Stomach smooth muscle (tissue), 2 donors: ENCODE results near the gene AAMP.

Experiments
- H3K27ac ChIP-seq: one replicate; pipeline ENCODE4 v1.7.0; 2013; ENCODE audit warnings: mild to moderate bottlenecking, low read length, inconsistent platforms
- H3K27me3 ChIP-seq, 2 donors: one replicate each; pipeline ENCODE4 v1.7.0; 2013; ENCODE audit warnings: low read length in 2 of 2; ENCODE audit not compliant: insufficient read depth in 2 of 2, control insufficient read depth in 1 of 2
- H3K36me3 ChIP-seq, 2 donors: one replicate each; pipeline ENCODE4 v1.7.0; 2013; ENCODE audit warnings: low read length in 2 of 2; ENCODE audit not compliant: control insufficient read depth in 2 of 2, insufficient read depth in 2 of 2
- H3K4me1 ChIP-seq: one replicate; pipeline ENCODE4 v1.7.0; 2013; ENCODE audit warnings: low read length; ENCODE audit not compliant: control insufficient read depth, insufficient read depth
- H3K4me3 ChIP-seq, 2 donors: one replicate each; pipeline ENCODE4 v1.7.0; 2013; ENCODE audit warnings: low read length in 2 of 2
- H3K9ac ChIP-seq, 2 donors: one replicate each; pipeline ENCODE4 v1.7.0; 2013; ENCODE audit warnings: low read length in 2 of 2, mild to moderate bottlenecking in 1 of 2
- H3K9me3 ChIP-seq, 2 donors: one replicate each; pipeline ENCODE4 v1.7.0; 2013; ENCODE audit warnings: low read length in 2 of 2; ENCODE audit not compliant: control insufficient read depth in 2 of 2
- donor health status: healthy.
- donor health status: Pancreatic carcinoma.

AAMP gene

DNA sequence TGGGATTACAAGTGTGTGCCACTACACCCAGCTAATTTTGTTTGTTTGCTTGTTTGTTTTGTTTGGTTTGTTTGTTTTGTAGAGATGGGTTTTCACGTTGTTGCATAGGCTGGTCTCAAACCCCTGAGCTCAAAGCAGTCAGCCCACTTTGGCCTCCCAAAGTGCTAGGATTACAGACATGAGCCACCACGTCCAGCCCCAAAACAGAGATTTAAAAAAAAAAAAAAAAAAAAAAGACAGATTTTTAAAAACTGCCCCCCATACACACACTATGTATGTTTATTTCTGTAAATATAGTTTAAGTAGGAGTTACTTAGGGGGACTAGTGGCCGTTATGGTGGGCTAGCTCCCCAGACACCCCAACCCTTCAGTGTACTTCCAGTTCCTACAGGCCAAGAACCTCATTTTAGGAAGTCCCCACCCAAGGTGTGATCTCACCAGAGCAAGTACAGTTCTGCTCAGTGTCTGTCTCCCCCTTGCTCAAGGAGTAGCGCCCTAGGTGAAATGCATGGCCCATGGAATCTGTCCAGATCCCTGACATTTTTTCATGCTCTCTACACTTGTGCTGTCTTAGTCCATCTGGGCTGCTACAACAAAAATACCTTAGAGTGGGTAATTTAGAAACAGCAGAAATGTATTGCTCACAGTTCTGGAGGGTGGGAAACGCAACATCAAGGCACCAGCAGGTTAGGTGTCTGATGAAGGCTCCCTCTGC, 23.9 kb upstream of the AAMP start:
- Histone ChIP-seq H3K4me1 (peaks cover 21% of the 10 kb centered on the region), H3K9me3 (no peaks in the 10 kb centered on the region), H3K27ac (no peak overlapping the region), H3K27me3 (no peaks in the 10 kb centered on the region), H3K9ac (peak overlapping the region in 1 of 2 donors; percentile 5), H3K36me3 (no peaks in the 10 kb centered on the region), H3K4me3 (no peak overlapping the region)

DNA sequence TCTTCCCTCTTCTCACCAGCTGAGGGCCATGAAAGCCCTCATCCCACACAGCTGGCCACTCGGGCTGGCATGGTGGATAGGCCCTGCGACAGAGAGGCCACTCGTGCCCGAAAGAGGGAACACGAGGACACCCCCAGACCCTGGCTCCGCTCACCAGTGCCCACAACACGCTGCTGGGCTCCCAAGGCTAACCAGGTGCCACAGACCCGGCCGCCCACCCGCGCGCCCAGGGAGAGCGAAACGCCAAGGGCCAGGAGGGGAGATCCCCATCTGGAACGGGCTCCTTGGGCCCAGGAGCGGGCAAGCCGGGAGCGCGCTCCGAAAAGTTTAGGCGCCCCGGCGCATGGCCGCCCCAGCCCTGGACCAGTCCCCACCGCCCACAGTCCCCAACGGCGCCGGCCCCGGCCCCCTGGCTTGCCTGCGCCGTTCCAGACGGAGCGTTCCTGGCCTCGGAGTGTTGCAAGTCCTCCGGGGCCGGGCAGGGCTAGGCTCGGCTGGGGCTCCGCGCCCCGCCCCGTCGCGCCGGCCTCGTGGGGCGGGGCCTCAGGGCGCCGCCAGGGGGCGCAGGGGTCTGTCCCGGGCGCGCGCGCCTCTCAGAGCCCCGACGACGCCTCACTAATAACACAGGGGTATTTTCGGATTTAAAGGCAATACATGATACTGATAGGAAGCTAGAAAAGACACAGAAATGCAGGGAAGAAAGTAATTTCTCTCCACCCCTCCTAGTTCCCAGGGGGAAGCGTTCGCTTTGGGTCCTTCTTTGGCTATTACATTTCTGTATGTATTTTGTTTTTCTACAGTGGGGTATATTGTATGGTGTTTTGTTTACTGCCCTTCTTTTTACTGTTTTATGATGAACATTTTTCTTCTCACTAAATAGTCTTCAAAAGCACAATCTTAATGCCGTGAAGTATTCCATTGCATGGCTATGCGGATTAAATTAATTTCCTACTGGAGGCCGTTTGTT, 22.4 kb upstream of the AAMP start, which contains the start of gene TMBIM1:
Gene TMBIM1, minus strand, starts transcription at position 456 of the 967 bp plus-strand sequence. CDS start 10,362 bp downstream, outside the sequence.
- no peaks in the 10 kb centered on the region for H3K36me3 ChIP-seq
- H3K4me3 ChIP-seq: peak within 1 kb of the TSS; percentile 74 to 90
- peaks cover 28% of the 10 kb centered on the region for H3K4me1 ChIP-seq
- no peaks in the 10 kb centered on the region for H3K27me3 ChIP-seq
- H3K9ac ChIP-seq: peak within 1 kb of the TSS; percentile 89 to 92
- H3K27ac ChIP-seq: peak within 1 kb of the TSS; percentile 92
- no peaks in the 10 kb centered on the region for H3K9me3 ChIP-seq

DNA sequence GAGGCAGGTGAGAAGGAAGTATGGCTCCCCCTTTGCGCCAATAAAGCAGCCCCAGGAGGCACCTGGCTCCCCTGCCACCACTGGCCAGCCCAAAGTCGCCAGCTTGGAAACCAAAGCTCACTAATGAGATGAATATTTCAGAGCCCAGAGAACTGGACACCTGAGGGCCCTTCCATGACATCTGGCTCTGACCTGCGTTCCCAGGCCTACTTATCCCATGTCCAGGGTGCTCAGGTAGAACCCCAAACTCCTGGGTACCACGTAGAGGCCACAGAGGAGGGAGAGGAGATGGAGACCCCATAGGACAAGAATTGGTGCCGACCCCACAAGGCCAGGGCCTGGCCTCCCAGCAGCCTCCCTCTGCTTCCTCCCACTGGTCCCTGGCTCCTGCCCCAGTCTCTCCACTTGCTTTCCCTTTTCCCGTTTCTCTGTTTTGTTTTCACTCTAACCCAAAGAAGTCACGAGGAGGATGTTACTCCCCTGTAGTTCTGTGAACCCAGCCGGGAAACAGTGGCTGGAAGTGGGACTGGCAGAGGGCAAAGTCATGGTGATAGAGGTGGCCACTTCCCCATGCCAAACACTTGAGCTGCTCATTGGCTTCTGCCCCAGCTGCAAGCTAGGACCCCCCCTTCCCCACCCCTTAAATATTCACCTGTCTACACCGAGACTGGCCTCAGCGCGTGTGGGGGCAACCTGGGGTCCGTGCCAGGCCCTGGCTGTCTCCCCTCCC, 21.5 kb upstream of the AAMP start:
- Histone ChIP-seq H3K4me3 (peak overlapping the region; percentile 74 to 90), H3K27me3 (no peaks in the 10 kb centered on the region), H3K9ac (peak overlapping the region; percentile 89 to 92), H3K27ac (peak overlapping the region; percentile 92), H3K36me3 (no peaks in the 10 kb centered on the region), H3K9me3 (no peaks in the 10 kb centered on the region), H3K4me1 (peaks cover 35% of the 10 kb centered on the region)

DNA sequence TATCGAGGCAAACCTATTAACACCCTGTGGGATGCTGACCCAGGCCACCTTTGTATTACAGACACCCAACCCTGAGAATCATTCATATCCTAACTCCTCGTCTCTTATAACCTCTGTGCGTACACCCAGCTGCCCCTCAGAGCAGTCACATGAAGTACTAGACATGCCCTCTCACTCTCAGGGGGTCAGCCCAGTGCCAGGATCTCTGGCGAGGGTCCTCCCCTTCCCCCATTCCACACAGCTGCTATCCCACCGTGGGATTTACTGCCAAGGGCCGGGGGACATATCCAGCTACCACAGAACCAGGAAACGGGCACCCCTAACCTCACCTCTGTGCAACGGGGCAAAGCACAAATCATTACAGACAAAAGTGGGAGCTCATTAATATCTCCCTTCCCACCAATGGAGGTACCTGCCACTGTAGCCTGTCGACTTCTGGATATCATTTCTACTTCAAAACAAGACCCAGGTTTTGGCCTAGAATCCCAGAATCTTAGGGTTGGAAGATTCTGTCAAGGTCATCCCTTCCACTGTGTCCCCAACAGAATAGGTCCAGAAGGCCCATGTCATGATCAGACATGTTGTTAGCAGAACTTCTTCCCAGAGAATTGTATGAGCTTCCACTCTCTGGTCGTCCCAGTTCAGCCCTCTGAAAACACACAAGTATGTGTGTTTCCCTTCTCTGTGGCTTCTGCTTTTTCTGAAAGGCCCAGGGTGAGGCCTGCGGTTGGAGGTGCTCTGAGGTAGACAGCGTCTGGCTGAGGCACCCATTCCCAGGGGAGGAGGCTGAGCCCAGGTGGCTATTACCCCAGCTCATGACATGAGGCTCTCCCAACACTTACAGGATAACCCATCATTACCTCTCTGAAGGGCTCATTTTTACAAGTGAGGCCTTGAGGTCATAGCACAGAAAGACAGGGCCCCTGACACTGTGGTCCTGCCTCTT, 20.7 kb upstream of the AAMP start:
- peaks cover 44% of the 10 kb centered on the region for H3K4me1 ChIP-seq
- H3K9ac ChIP-seq: peak overlapping the region; percentile 89 to 92
- H3K9me3 ChIP-seq: no peaks in the 10 kb centered on the region
- no peaks in the 10 kb centered on the region for H3K27me3 ChIP-seq
- H3K27ac ChIP-seq: peak overlapping the region; percentile 92
- peak overlapping the region; percentile 74 to 90 for H3K4me3 ChIP-seq
- no peaks in the 10 kb centered on the region for H3K36me3 ChIP-seq

DNA sequence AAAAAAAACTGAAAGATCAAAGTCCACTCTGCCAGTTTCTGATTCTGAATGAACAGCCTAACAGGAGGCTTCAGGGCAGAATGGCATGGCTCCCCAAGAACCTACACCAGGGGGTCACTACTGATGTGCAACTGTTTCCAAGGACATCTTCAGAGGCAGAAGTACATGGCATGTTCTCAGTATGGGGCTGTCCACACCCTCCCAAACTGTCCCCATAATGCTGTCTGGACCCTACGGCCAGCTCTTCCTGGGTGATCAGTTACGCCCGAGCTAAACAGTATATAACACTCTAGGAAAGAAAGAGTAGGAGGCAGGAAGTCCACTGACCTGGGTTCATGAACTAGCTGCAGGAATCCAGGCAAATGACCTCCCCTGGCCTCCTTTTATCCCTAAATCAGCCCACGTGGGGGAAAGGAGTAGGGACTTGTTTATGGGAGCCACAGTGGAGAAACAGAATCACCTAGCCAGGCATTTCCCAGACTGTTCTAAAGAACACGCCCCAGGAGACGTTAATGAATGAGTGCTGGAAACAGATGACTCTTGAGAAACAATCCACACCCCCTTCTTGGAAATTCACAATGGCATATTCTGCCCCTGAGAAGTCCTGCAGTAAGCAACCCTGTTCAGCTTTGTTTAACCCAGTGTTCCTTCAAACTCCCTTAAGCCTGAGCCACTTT, 19.8 kb upstream of the AAMP start:
- Histone ChIP-seq H3K9me3 (no peaks in the 10 kb centered on the region), H3K4me3 (peak overlapping the region; percentile 74 to 90), H3K9ac (peak overlapping the region; percentile 47 to 89), H3K36me3 (no peaks in the 10 kb centered on the region), H3K4me1 (peaks cover 52% of the 10 kb centered on the region), H3K27me3 (no peaks in the 10 kb centered on the region), H3K27ac (peak overlapping the region; percentile 92)

DNA sequence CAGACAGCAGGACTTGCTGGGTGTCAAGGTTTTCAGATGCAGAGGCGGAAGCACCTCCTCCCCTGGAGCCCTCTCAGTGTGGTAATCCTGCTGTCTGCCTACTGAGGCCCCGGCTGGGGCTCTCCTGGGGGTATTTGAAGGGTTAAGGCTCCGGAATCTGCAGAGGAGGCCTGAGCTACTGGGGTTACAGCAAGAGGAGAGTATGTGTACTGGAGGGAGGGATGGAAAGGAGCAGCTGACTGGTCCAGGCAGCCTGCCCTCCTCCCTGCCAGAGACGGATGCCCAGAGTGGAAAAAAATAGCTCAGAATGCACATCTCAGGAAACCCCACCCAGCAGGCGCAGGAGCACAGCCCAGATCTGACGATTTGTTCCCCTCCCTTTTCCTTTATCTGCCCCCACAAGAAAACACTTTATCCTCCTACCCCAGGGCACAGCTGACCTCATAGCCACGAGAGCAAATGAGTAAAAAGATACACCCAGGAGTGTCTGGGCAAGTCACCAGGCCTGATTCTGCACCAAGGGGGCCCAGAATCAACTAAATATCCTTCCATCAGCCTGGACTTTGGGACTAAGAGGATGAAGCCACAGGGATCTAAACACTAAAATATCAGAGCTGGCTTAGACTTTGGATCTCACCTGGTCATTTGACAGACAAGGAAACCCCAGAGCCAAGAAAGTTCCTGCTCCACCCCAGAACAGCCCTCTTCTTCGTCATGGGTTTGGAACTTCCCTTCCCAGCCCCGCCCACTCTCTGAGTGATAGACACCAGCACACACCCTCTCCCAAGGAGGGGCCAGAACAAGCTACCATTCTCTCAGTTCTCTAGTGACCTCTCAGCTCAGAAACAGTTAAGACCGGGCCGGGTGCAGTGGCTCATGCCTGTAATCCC, 16.9 kb upstream of the AAMP start:
- H3K4me3 ChIP-seq: peak overlapping the region; percentile 50 to 77
- no peaks in the 10 kb centered on the region for H3K9me3 ChIP-seq
- peak overlapping the region; percentile 98 for H3K27ac ChIP-seq
- peaks cover 82% of the 10 kb centered on the region for H3K4me1 ChIP-seq
- no peaks in the 10 kb centered on the region for H3K27me3 ChIP-seq
- H3K36me3 ChIP-seq: no peaks in the 10 kb centered on the region
- peak overlapping the region; percentile 80 to 96 for H3K9ac ChIP-seq

DNA sequence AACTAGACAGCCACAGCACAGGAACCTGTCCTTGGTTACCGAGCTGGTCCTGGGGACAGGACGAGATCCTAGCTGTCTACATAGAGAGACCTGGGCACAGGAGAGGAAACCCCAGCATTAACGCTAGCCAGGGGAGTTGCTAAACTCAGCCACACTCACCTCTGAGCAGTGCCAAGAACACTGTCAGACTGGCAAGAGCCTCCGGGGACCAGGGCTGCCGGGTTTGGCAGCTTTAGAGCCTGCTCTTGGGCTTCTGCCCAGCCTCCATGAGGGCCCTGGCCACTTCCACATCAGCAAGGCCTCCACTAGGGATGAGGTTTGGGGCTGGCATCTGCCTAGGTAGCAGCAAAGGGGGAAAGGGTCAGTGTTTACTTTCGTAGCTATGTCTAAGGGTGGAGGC, 15.7 kb upstream of the AAMP start:
- Histone ChIP-seq H3K4me3 (peak overlapping the region; percentile 50 to 77), H3K27ac (peak overlapping the region; percentile 98), H3K4me1 (peaks cover 83% of the 10 kb centered on the region), H3K36me3 (no peaks in the 10 kb centered on the region), H3K9me3 (no peaks in the 10 kb centered on the region), H3K27me3 (no peaks in the 10 kb centered on the region), H3K9ac (peak overlapping the region; percentile 64 to 80)

DNA sequence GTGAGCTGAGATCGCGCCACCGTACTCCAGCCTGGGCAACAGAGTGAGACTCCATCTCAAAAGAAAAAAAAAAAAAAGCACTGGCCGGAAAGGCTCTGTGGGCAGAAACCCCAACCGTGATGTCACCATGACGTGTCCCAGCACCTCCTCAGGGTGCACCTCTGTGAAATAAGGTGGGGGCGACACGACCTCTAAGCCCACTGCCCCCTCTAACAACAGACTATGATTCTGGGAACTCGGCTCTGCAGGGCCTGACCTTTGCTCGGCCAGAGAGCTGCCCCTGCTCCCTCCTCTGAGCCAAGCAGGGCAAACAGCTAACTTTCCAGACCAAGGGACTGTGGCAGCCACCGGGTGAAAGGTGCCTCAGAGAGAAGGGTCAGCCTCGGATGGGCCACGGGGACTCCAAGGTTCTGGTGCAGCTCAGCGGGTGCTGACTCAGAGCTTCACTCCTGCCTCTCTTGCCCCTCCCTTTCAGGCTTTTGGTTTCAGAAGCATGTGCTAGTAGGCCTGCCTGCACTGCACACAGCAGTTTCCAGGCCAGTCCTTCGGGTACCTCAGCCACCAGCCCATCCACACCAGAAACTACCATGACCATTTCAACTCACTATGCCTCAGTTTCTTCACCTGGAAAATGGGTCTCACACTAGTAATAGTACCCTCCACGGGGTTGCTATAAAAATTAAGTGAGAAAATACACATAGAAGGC, 14.3 kb upstream of the AAMP start:
- H3K36me3 ChIP-seq: peaks cover 13% of the 10 kb centered on the region in 2 donors
- peaks cover 75% of the 10 kb centered on the region for H3K4me1 ChIP-seq
- H3K9ac ChIP-seq: peak overlapping the region; percentile 55 to 80
- no peaks in the 10 kb centered on the region for H3K27me3 ChIP-seq
- H3K9me3 ChIP-seq: no peaks in the 10 kb centered on the region
- peak overlapping the region; percentile 98 for H3K27ac ChIP-seq
- H3K4me3 ChIP-seq: peak overlapping the region; percentile 26 to 61
